ENCODE measurements around the gene KIF1C. TPM values are rescaled to one million over a fixed set of nuclear protein-coding genes. Genes with fewer than 3 reads are reported as not detected.

KIF1C gene
- total and polyA plus RNA-seq, 9 of the 15 experiments (the other 6 are each of a cell fraction or from before 2014, with no cell fraction given): 0.38 to 68.4 (median 25.1) TPM

DNA sequence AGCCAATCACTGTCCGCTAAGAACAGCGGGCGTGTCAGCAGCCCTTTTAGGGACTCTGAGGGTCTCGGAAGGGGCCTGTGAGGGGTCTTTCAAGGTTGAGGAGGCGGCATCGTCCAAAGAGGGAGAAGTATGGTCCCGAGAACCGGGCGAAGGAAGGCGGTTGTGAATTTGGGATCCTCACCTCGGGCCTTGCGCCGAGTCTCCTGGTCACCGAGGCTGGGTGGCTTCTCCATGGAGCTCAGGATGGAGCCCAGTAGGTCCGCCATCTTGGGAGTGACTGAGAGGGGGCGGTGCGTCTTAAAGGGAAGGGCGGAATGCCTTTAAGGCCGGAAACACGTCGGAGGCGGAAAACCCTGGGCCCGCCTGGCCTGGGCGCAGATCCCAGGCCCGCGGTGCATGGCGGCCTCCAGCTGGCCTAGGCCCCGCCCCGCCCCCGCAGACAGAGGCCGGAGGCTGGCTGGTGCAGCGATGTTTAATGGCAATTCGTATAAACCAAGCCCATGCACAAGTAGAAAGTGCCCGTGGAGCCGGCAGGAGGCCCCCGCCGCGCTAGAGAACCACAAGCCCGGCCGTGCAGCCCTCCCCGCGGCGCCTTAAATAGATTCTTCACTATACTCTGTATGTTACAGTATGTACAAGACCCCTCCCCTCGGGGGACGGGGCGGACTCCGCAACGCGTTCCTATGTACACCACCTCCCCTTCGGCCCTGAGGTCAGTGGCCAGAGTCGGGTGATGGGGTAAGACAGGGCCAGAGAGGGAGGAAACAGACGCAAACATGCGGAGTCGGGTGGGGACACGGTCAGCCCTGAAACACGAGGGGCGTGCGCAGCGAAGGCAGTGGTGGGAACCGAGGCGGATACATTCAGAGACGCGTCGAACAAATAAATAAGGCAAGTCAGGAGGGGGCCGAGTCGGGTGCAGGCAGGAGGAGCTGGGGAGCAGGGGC is 29.9 kb upstream of the KIF1C start, which contains the start of gene SPAG7 (continued):
- TF ChIP-seq MXD1 (CRISPR knock-in tag; IDR thresholded peaks at IDR 0.05; ENCODE audit: borderline replicate concordance, poor library complexity, severe bottlenecking): no peak
- TF ChIP-seq TBP (optimal IDR thresholded peaks at IDR 0.05; ENCODE audit: low read depth, low read length): peak; percentile 58
- TF ChIP-seq, protein P1, sequence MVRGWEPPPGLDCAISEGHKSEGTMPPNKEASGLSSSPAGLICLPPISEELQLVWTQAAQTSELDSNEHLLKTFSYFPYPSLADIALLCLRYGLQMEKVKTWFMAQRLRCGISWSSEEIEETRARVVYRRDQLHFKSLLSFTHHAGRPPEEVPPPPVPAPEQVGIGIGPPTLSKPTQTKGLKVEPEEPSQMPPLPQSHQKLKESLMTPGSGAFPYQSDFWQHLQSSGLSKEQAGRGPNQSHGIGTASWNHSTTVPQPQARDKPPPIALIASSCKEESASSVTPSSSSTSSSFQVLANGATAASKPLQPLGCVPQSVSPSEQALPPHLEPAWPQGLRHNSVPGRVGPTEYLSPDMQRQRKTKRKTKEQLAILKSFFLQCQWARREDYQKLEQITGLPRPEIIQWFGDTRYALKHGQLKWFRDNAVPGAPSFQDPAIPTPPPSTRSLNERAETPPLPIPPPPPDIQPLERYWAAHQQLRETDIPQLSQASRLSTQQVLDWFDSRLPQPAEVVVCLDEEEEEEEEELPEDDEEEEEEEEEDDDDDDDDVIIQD (CRISPR knock-in tag; IDR thresholded peaks at IDR 0.05): no peak
- TF ChIP-seq HIVEP1 (CRISPR knock-in tag; IDR thresholded peaks at IDR 0.05): no peak
- no peak for TF ChIP-seq ARID2 (IDR thresholded peaks at IDR 0.05)
- no peak for TF ChIP-seq KDM1A (IDR thresholded peaks at IDR 0.05)
- peak; percentile 68; the same call in 1 of the 2 replicates for TF ChIP-seq SP1 (CRISPR knock-in tag; IDR thresholded peaks at IDR 0.05)
- no peak for TF ChIP-seq ZKSCAN3 (CRISPR knock-in tag; IDR thresholded peaks at IDR 0.05)
- TF ChIP-seq JUND (IDR thresholded peaks at IDR 0.05; ENCODE audit: borderline replicate concordance, low read depth, low read length): no peak
- TF ChIP-seq JUND (tag; IDR thresholded peaks at IDR 0.05; ENCODE audit: borderline replicate concordance, low read depth, low read length): peak; percentile 23; the same call in 1 of the 3 replicates
- TF ChIP-seq ZFX (CRISPR knock-in tag; IDR thresholded peaks at IDR 0.05): peak; percentile 88
- peak; percentile 68 for TF ChIP-seq VEZF1 (CRISPR knock-in tag; IDR thresholded peaks at IDR 0.05)
- no peak for TF ChIP-seq PHTF2 (CRISPR knock-in tag; IDR thresholded peaks at IDR 0.05)
- TF ChIP-seq ZNF507 (tag; conservative IDR thresholded peaks at IDR 0.05): no peak
- peak; percentile 92 for TF ChIP-seq HMGN3 (IDR thresholded peaks at IDR 0.05; ENCODE audit: borderline replicate concordance, extremely low read depth, insufficient read length, low read depth, low read length)
- no peak for TF ChIP-seq CHD4 (IDR thresholded peaks at IDR 0.05; ENCODE audit: insufficient read depth, insufficient replicate concordance, low read depth, low read length, poor library complexity, severe bottlenecking)
- no peak for TF ChIP-seq RBM15 (IDR thresholded peaks at IDR 0.05; ENCODE audit: insufficient read depth, low read length)
- TF ChIP-seq CHD1 (IDR thresholded peaks at IDR 0.05; ENCODE audit: low read length): peak; percentile 17
- 0 out of 3 replicates have a peak, but pooled peaks of 1 of the 2 experiments have one; percentile 17 for TF ChIP-seq CBX3 (IDR thresholded peaks at IDR 0.05; ENCODE audit: borderline replicate concordance in 1 of 2, low read length in 2 of 2)
- TF ChIP-seq NRF1 (conservative IDR thresholded peaks at IDR 0.05 in 1 of 2, IDR thresholded peaks at IDR 0.05 in 1 of 2): peak; percentile 15 to 42; a peak in 2 of 4 replicates
- TF ChIP-seq, protein P2, sequence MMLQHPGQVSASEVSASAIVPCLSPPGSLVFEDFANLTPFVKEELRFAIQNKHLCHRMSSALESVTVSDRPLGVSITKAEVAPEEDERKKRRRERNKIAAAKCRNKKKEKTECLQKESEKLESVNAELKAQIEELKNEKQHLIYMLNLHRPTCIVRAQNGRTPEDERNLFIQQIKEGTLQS (IDR thresholded peaks at IDR 0.05): no peak
- TF ChIP-seq, protein P2 (CRISPR knock-in tag; conservative IDR thresholded peaks at IDR 0.05): no peak
- TF ChIP-seq TRIM24 (IDR thresholded peaks at IDR 0.05): no peak
- TF ChIP-seq CXXC5 (CRISPR knock-in tag; IDR thresholded peaks at IDR 0.05): peak; percentile 36

All from K562 (cell line).